ENCODE measurements around the gene TMEM245. TPM values are rescaled to one million over a fixed set of nuclear protein-coding genes. Genes with fewer than 3 reads are reported as not detected.
A peak's percentile ranks its signal among the peaks of the same experiment; 100 is the strongest.

Gene TMEM245
- total RNA-seq, 1 donor from 2014 or later: 24.0 TPM

DNA sequence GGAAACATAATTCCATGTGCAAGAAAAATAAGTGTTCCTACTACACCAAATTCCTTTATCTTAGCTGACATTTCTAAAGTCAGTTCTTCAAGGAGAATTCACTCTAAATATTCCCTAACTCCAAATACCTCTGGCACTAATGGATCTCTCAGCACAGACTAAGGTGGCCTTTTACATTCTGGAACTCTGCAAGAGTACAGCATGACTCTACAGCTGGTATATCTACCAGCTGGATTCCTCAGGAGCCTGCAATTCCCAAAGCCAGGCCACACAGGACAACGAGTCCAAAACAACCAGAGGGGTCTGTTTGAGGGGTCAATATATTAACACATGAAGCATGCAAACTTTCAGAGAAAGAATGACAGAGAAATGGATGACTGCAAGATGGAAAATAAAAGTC lies 27.2 kb downstream of the TMEM245 start:
- Mint-ChIP-seq H3K4me3 (ENCODE audit: low read depth) (no peak overlapping the region), H3K9me3 (no peaks in the 10 kb centered on the region), H3K27me3 (ENCODE audit: low read depth) (no peaks in the 10 kb centered on the region), H3K27ac (no peak overlapping the region), H3K36me3 (ENCODE audit: low read depth) (peaks cover 85% of the 10 kb centered on the region), H3K4me1 (ENCODE audit: low read depth) (peaks cover 50% of the 10 kb centered on the region)
- DNase-seq (ENCODE audit: low spot score): no peak
- intact Hi-C loops (cut with micrococcal nuclease): loop anchor here (1.0 to 2.0 kb wide), 5 partner anchors 8 to 89 kb away; partner anchors contain the start of genes CTNNAL1 and TMEM245

DNA sequence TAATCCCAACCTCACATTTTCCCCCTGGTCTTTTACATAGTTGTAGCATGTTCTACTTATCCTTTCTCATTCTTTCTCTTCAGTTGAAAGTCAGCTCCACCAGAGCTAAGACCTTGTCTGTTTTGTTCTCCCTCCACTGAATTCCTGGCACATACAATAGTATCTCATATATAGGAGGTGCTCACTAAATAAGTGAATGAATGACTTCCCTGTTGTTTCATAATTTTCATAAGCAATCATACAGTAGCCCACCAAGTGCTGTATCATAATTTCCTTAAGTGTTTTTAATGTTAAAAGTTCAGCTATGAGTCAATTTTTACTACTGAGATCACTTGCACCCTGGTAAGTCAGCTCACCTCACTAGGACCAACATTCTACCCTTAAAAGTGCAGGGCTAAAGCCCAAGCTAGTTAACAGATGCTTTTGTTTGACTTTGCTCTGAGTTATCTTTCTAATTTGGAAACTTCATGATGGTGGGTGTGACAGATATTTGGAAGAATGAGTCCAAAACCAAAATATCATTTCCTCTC lies 27.6 kb downstream of the TMEM245 start:
- H3K27ac Mint-ChIP-seq: peak overlapping the region; percentile 77
- no peak for DNase-seq (ENCODE audit: low spot score)
- H3K36me3 Mint-ChIP-seq (ENCODE audit: low read depth): peaks cover 84% of the 10 kb centered on the region
- no peak overlapping the region for H3K4me3 Mint-ChIP-seq (ENCODE audit: low read depth)
- peaks cover 49% of the 10 kb centered on the region for H3K4me1 Mint-ChIP-seq (ENCODE audit: low read depth)
- H3K27me3 Mint-ChIP-seq (ENCODE audit: low read depth): no peaks in the 10 kb centered on the region
- intact Hi-C loops (cut with micrococcal nuclease): loop anchor here (1.0 to 2.0 kb wide), 5 partner anchors 8 to 89 kb away; partner anchors contain the start of genes CTNNAL1 and TMEM245
- no peaks in the 10 kb centered on the region for H3K9me3 Mint-ChIP-seq

DNA sequence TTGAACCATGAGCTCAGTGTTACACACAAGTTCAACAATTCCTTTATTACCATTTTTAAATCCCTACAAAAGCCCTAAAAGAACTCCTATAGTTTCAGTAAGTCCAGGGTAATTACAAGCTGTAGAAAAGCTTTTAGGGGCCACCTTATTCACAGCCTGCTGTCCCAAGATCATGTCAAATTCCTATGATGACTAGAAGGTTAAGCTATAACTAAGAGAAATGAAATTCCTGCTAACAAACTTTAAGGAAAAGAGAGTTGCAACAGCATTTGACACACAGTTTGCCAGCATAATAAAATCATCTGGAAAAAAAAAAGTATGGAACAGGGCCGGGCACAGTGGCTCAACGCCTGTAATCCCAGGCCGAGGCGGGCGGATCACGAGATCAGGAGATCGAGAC lies 31.5 kb downstream of the TMEM245 start:
- Mint-ChIP-seq H3K9me3 (no peaks in the 10 kb centered on the region), H3K4me1 (ENCODE audit: low read depth) (peaks cover 22% of the 10 kb centered on the region), H3K4me3 (ENCODE audit: low read depth) (no peak overlapping the region), H3K27me3 (ENCODE audit: low read depth) (no peaks in the 10 kb centered on the region), H3K36me3 (ENCODE audit: low read depth) (peaks cover 73% of the 10 kb centered on the region), H3K27ac (no peak overlapping the region)
- DNase-seq (ENCODE audit: low spot score): no peak
- intact Hi-C loops (cut with micrococcal nuclease): no loop called here

DNA sequence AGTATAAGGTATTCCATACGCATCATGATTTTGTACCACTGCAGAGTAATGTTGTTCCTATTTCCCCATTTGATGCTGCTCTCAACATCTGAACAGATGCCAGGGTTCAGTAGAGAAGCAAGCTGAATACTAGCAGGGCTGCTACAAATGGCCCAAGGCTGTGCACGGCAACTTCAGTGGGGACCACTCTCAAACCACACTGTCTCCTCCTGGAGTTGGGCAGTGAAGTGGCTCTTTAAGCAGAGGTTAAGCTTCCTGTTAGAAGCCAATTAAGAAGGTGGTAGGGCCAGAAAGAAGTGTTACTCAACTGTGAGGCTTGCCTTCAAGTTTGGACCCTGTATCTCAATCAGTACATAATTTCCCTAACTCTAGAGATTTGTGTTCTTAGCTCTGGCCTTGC lies 32.0 kb downstream of the TMEM245 start:
- Mint-ChIP-seq H3K36me3 (ENCODE audit: low read depth) (peaks cover 72% of the 10 kb centered on the region), H3K27ac (no peak overlapping the region)
- intact Hi-C loops (cut with micrococcal nuclease): no loop called here

DNA sequence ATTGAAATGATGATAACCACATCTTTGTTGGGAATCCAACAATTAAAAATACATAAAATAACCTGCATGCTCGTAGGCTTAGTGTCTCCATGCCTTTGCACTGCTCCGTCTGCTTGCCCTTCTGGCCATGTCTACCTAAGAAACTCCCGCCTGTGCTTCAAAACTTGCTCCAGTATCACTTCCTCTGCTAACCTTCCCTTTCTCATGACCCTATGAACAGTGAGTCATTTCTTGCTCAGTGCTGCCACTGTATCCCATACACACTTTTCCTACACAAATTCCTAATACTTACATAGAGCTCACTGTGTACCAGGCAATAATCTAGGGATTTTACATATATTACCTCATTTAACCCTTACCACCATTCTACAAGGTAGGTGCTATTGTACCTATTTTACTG lies 33.5 kb downstream of the TMEM245 start:
- Mint-ChIP-seq H3K4me3 (ENCODE audit: low read depth) (no peak overlapping the region), H3K4me1 (ENCODE audit: low read depth) (peaks cover 20% of the 10 kb centered on the region), H3K9me3 (no peaks in the 10 kb centered on the region), H3K27me3 (ENCODE audit: low read depth) (no peaks in the 10 kb centered on the region), H3K36me3 (ENCODE audit: low read depth) (peaks cover 66% of the 10 kb centered on the region), H3K27ac (no peak overlapping the region)
- no peak for DNase-seq (ENCODE audit: low spot score)
- intact Hi-C loops (cut with micrococcal nuclease): no loop called here

More for the DNA sequence above, 32.0 kb downstream of the TMEM245 start:
- no peak for DNase-seq (ENCODE audit: low spot score)
- peaks cover 21% of the 10 kb centered on the region for H3K4me1 Mint-ChIP-seq (ENCODE audit: low read depth)
- no peaks in the 10 kb centered on the region for H3K27me3 Mint-ChIP-seq (ENCODE audit: low read depth)
- H3K4me3 Mint-ChIP-seq (ENCODE audit: low read depth): no peak overlapping the region
- H3K9me3 Mint-ChIP-seq: no peaks in the 10 kb centered on the region

DNA sequence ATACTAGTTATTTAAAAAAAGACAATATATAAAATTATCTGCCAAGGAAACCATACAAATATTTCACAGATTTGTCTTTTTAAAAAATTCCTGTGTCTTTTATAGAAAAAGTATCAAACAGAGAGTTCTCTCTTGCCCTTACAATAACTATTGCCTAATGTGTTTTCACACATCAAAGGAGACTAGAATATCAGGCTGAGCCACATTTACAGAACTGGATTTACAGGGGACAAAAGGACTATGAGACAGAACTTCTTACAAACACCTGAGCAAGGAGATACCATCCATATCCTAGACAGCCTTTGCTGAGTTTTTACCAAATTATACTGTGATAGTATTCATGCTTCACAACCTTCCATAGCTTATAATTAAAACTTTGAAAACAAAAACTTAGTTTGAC lies 34.2 kb downstream of the TMEM245 start:
- intact Hi-C loops (cut with micrococcal nuclease): no loop called here
- no peak overlapping the region for H3K27ac Mint-ChIP-seq
- no peaks in the 10 kb centered on the region for H3K27me3 Mint-ChIP-seq (ENCODE audit: low read depth)
- peaks cover 64% of the 10 kb centered on the region for H3K36me3 Mint-ChIP-seq (ENCODE audit: low read depth)
- peaks cover 20% of the 10 kb centered on the region for H3K4me1 Mint-ChIP-seq (ENCODE audit: low read depth)
- DNase-seq (ENCODE audit: low spot score): no peak
- H3K4me3 Mint-ChIP-seq (ENCODE audit: low read depth): no peak overlapping the region
- no peaks in the 10 kb centered on the region for H3K9me3 Mint-ChIP-seq

DNA sequence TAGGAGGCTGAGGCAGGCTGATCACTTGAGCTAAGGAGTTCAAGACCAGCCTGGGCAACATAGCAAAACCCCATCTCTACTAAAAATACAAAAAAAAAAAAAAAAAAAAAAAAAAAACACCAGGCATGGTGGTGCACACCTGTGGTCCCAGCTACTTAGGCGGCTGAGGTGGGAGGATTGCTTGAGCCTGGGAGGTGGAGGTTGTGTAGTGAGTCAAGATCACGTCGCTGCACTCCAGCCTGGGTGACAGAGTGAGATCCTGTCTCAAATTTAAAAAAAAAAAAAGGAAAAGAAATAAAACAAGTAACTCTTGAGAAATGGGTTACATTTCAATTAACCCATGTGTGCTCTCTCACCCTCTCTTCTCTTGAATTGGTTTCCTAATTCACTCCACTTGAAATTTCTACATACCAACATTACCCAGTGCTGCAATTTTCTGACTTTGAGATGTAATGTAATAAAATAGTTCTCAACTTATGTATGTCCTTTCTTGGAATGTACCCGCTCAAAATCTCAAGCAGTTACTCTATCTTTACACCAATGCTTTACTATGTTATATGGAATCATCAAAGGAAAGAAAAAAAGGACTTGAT lies 35.8 kb downstream of the TMEM245 start:
- Mint-ChIP-seq H3K27ac (no peak overlapping the region), H3K36me3 (ENCODE audit: low read depth) (peaks cover 68% of the 10 kb centered on the region), H3K9me3 (no peaks in the 10 kb centered on the region), H3K27me3 (ENCODE audit: low read depth) (no peaks in the 10 kb centered on the region), H3K4me3 (ENCODE audit: low read depth) (no peak overlapping the region), H3K4me1 (ENCODE audit: low read depth) (peaks cover 20% of the 10 kb centered on the region)
- intact Hi-C loops (cut with micrococcal nuclease): no loop called here
- no peak for DNase-seq (ENCODE audit: low spot score)

DNA sequence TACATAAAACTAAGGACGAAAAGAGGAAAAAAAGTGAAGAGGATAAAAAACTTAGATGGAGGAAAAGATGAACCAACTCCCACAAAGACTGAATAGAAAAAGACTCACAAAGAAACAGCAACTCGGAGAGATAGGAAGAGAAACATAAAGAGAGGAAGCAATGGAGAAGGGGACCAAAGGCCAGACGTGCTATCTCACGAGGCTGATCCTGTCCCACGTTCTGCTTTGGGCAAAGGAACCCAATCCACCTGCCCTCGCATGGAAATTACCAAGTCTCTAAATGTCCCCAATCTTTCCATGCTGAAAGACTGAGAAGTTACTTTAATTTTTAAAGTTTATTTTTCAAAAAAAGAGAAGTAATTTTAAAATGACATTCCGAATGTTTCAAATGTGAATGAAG lies 36.6 kb downstream of the TMEM245 start:
- Mint-ChIP-seq H3K27me3 (ENCODE audit: low read depth) (no peaks in the 10 kb centered on the region), H3K36me3 (ENCODE audit: low read depth) (peaks cover 71% of the 10 kb centered on the region), H3K27ac (no peak overlapping the region), H3K9me3 (no peaks in the 10 kb centered on the region), H3K4me1 (ENCODE audit: low read depth) (peaks cover 20% of the 10 kb centered on the region), H3K4me3 (ENCODE audit: low read depth) (no peak overlapping the region)
- DNase-seq (ENCODE audit: low spot score): no peak
- intact Hi-C loops (cut with micrococcal nuclease): no loop called here

DNA sequence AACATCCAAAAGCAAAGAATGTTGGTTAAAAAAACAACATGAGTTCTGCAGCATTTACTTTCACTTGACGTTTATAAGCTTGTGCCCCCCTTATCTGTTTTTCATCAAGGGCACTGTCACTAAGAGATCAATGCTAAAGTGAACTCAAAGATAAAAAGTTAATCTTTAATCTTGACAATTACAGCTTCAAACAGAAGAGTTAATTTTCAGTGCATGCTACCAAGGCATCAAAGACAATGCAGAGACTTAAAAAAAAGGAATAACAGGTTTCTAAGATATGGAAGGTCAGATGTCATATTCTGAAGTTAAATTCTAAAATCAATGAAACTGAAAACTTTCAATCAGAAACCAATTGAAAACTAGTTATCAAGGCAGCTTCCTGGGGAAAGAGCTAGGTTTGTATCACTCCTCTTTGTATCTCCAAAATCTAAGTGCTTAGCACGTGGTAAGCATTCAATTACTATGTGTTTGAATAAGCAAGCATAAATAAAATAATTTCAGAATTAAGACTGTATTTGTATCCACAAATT lies 37.6 kb downstream of the TMEM245 start:
- H3K4me1 Mint-ChIP-seq (ENCODE audit: low read depth): peaks cover 16% of the 10 kb centered on the region
- intact Hi-C loops (cut with micrococcal nuclease): no loop called here

DNA sequence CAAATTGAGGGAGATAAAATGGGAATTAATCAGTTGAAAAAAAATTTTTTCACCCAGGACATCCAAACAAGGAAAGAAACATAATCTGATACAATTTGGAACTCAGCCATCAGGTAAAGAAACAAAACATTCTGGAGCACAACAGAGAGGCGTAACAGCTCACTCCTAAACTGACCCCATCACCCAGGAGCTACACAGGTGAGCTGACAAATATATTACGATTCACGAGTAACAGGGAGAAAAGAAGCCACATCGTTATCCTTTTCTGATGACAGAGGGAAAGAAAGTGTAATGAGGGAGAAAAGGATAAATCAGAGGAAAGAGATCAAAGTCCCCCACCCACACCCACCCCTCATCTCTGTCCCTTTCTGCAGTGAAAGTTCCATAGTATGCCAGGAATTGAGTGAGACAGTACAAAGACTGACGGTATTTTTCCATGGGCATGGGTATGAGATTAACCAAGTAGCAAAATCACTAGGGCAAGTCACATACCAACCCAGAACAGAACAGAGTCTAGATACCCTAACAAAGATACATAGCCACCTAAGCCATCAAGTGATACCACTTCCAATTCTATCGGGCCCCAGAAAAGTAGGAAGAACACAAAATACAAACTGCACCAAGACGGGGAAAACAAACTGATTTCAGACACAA lies 45.4 kb downstream of the TMEM245 start:
- H3K9me3 Mint-ChIP-seq: no peaks in the 10 kb centered on the region
- intact Hi-C loops (cut with micrococcal nuclease): no loop called here
- H3K36me3 Mint-ChIP-seq (ENCODE audit: low read depth): peaks cover 54% of the 10 kb centered on the region
- no peak for DNase-seq (ENCODE audit: low spot score)
- peak overlapping the region; percentile 14 for H3K27ac Mint-ChIP-seq
- peaks cover 5% of the 10 kb centered on the region for H3K4me1 Mint-ChIP-seq (ENCODE audit: low read depth)
- no peaks in the 10 kb centered on the region for H3K27me3 Mint-ChIP-seq (ENCODE audit: low read depth)
- no peak overlapping the region for H3K4me3 Mint-ChIP-seq (ENCODE audit: low read depth)

More for the DNA sequence above, 37.6 kb downstream of the TMEM245 start:
- no peak overlapping the region for H3K4me3 Mint-ChIP-seq (ENCODE audit: low read depth)
- no peak for DNase-seq (ENCODE audit: low spot score)
- peaks cover 69% of the 10 kb centered on the region for H3K36me3 Mint-ChIP-seq (ENCODE audit: low read depth)
- no peaks in the 10 kb centered on the region for H3K27me3 Mint-ChIP-seq (ENCODE audit: low read depth)
- H3K9me3 Mint-ChIP-seq: no peaks in the 10 kb centered on the region
- H3K27ac Mint-ChIP-seq: no peak overlapping the region

DNA sequence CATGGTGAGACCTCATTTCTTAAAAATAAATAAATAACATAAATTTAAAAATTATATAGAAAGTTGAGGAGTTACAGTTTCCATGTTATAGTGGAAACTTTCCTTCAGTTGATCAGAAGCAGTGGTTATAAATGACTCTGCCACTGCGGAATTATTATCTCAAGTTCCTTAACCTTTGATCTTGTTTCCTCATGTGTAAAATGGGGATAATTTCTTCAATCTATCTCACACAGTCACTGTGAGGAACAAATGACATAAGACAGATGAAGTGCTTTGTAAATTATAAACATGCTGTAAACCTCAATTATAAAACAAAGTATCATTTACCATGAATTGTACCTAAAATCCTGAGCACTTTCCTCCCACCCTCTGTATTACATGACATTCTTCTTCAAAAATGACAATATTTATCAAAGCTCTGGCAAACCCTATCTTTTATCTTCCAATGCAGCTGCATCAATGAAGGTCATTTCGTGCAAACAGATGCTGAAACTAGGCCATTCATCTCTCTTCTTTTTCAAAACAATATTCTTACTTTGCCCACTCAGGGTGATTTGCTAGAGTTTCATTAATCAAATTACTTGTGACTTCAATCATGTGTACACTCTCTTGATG lies 46.8 kb downstream of the TMEM245 start:
- Mint-ChIP-seq H3K9me3 (no peaks in the 10 kb centered on the region), H3K27ac (no peak overlapping the region), H3K4me1 (ENCODE audit: low read depth) (peaks cover 5% of the 10 kb centered on the region), H3K27me3 (ENCODE audit: low read depth) (no peaks in the 10 kb centered on the region), H3K36me3 (ENCODE audit: low read depth) (peaks cover 40% of the 10 kb centered on the region), H3K4me3 (ENCODE audit: low read depth) (no peak overlapping the region)
- DNase-seq (ENCODE audit: low spot score): no peak
- intact Hi-C loops (cut with micrococcal nuclease): no loop called here

DNA sequence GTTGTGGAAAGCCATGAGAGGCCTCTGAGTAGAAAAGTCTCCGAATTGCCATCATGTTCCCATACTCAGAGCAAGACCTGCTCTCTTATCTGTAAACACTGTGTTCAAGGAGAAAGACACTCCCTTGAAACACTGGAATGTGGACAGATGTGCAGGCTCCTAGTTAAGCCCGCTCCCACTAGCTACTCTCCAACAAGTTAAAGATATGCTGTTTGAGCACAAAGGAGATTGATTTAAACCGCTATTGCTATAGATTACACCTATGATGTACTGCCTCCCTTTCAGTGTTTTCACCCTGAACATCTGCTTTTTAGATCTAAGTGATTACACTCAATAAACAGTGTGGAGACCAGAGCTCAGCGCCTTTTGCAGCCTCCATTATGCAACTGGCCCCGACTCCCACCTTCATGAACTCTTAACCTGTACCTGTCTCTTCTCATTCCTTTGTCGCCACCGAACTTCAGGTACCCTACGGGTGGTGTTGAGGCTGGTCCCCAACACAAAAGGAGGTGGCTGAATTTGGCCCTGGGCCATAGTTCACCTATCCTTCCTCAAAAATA lies 47.5 kb downstream of the TMEM245 start:
- Mint-ChIP-seq H3K4me1 (ENCODE audit: low read depth) (peaks cover 5% of the 10 kb centered on the region), H3K27me3 (ENCODE audit: low read depth) (no peaks in the 10 kb centered on the region), H3K36me3 (ENCODE audit: low read depth) (peaks cover 44% of the 10 kb centered on the region), H3K4me3 (ENCODE audit: low read depth) (no peak overlapping the region), H3K9me3 (no peaks in the 10 kb centered on the region), H3K27ac (no peak overlapping the region)
- no peak for DNase-seq (ENCODE audit: low spot score)
- intact Hi-C loops (cut with micrococcal nuclease): no loop called here

All from activated T-helper 2 cell treated with anti-CD3 and anti-CD28 coated beads, Interferon-gamma antibody, Interleukin-2, Interleukin-4, amounts not matched to agents 10 μg/mL and 5 μg/mL and 100 μg/mL, durations not matched to agents 14 hours and 24 hours and 36 hours (primary cell).